HCT116 (cell line): ENCODE measurements around the gene SBF2. TPM values are rescaled to one million over a fixed set of nuclear protein-coding genes. Genes with fewer than 3 reads are reported as not detected.

ENCODE experiments used
- ATAC-seq: fragments of 200-7000 bp; cut with Tn5 transposase; 2 replicates; pipeline ENCODE4 v1.9.1; 2020; ENCODE audit warnings: mild to moderate bottlenecking, moderate library complexity
- BruUV-seq: library from RNA; stranded (reverse); fragments of 400-500 nt; replicated peaks from 2 replicates; lab custom pipeline; 2021; lab: Mats Ljungman, UMichigan
- CTCF ChIA-PET: fragments of 300-600 bp; sonication (Branson Sonifier 250); formaldehyde crosslinking; loops from one replicate; lab custom pipeline; 2021; ENCODE audit warnings: antibody characterized with exemption; lab: Charles Lee
- POLR2A ChIA-PET: fragments of 300-600, 350-600 bp; sonication (Branson Sonifier 250); formaldehyde crosslinking; loops from one replicate; lab custom pipeline; 2021; ENCODE audit warnings: antibody characterized with exemption; lab: Charles Lee
- RAD21 ChIA-PET, 2 experiments: fragments of 300-600 bp; sonication (Branson Sonifier 250); formaldehyde crosslinking; loops; one replicate each; lab custom pipeline; 2023; ENCODE audit warnings: low total read pairs in 2 of 2; ENCODE audit not compliant: uncharacterized antibody in 2 of 2, unreplicated experiment in 2 of 2, low non-redundant PET in 1 of 2; lab: Charles Lee
- DNase-seq: peaks from one replicate; pipeline ENCODE4 v3.0.0-alpha.2; 2010; ENCODE audit warnings: low read depth, low spot score
- H2AFZ ChIP-seq: fragments of 200-600 bp; shearing (Covaris generic), sonication (generic); 2 replicates; pipeline ENCODE4 v1.6.1; 2017; ENCODE audit warnings: low read depth, mixed run types, mixed read lengths, antibody characterized with exemption, low read length; ENCODE audit not compliant: poor library complexity, severe bottlenecking
- H3K27ac ChIP-seq: 2 replicates; pipeline ENCODE4 v1.5.1; 2012; ENCODE audit warnings: low read depth, low read length
- H3K27me3 ChIP-seq: fragments of 200-600 bp; sonication (generic); 2 replicates; pipeline ENCODE4 v1.6.1; 2016; ENCODE audit warnings: mixed run types, low read length, mixed read lengths; ENCODE audit not compliant: insufficient read depth
- H3K36me3 ChIP-seq, 2 experiments: fragments of 200-500 bp in 1 of 2; fragments of 200-600 bp in 1 of 2; sonication (Bioruptor generic) in 1 of 2; sonication (generic) in 1 of 2; 2 replicates each; pipeline versions ENCODE4 v1.5.1 to v1.6.1; 2014 to 2016; ENCODE audit warnings: low read length in 2 of 2, inconsistent platforms in 1 of 2, mixed read lengths in 1 of 2, mixed run types in 1 of 2; ENCODE audit not compliant: insufficient read depth in 2 of 2, control insufficient read depth in 1 of 2
- H3K4me1 ChIP-seq, 2 experiments: fragments of 200-600 bp in 1 of 2; sonication (generic) in 1 of 2; 2 replicates each; pipeline versions ENCODE4 v1.5.1 to v1.6.1; 2012 to 2017; ENCODE audit warnings: low read length in 2 of 2, inconsistent platforms in 1 of 2, mild to moderate bottlenecking in 1 of 2, mixed read lengths in 1 of 2, mixed run types in 1 of 2, moderate library complexity in 1 of 2; ENCODE audit not compliant: insufficient read depth in 2 of 2, control insufficient read depth in 1 of 2
- H3K4me2 ChIP-seq: fragments of 200-600 bp; sonication (generic); 2 replicates; pipeline ENCODE4 v1.6.1; 2017; ENCODE audit warnings: mixed run types, low read length, mixed read lengths
- H3K4me3 ChIP-seq, 2 experiments: fragments of 200-600 bp in 1 of 2; sonication (generic) in 1 of 2; replicated peaks in 1 of 2; 2 replicates each; pipeline ENCODE4 v1.5.1; 2011 to 2016; ENCODE audit warnings: low read length in 2 of 2, control low read depth in 1 of 2, low read depth in 1 of 2, mild to moderate bottlenecking in 1 of 2, mixed read lengths in 1 of 2, mixed run types in 1 of 2
- H3K79me2 ChIP-seq: fragments of 200-600 bp; sonication (generic); 2 replicates; pipeline ENCODE4 v1.6.1; 2017; ENCODE audit warnings: mild to moderate bottlenecking, mixed run types, low read length, moderate library complexity, mixed read lengths; ENCODE audit not compliant: insufficient read depth
- H3K9ac ChIP-seq: fragments of 200-600 bp; sonication (generic); 2 replicates; pipeline ENCODE4 v1.6.1; 2016; ENCODE audit warnings: low read length, mixed read lengths
- H3K9me2 ChIP-seq: fragments of 200-600 bp; sonication (generic), shearing (Covaris generic); 2 replicates; pipeline ENCODE4 v1.6.1; 2017; ENCODE audit warnings: mixed run types, mild to moderate bottlenecking, moderate library complexity; ENCODE audit not compliant: insufficient read depth
- H3K9me3 ChIP-seq, 2 experiments: fragments of 200-500 bp in 1 of 2; fragments of 200-600 bp in 1 of 2; sonication (Bioruptor generic) in 1 of 2; sonication (generic) in 1 of 2; 2 replicates each; pipeline ENCODE4 v1.6.1; 2014 to 2017; ENCODE audit warnings: low read length in 2 of 2, mixed read lengths in 2 of 2, inconsistent platforms in 1 of 2, low read depth in 1 of 2, mild to moderate bottlenecking in 1 of 2, mixed run types in 1 of 2, moderate library complexity in 1 of 2; ENCODE audit not compliant: control insufficient read depth in 1 of 2, insufficient read depth in 1 of 2
- H4K20me1 ChIP-seq: fragments of 200-600 bp; sonication (generic), shearing (Covaris generic); 2 replicates; pipeline ENCODE4 v1.6.1; 2017; ENCODE audit warnings: mixed run types, mild to moderate bottlenecking, moderate library complexity; ENCODE audit not compliant: insufficient read depth
- CBX3 ChIP-seq: IDR thresholded peaks from 2 replicates; pipeline ENCODE4 v1.6.1; 2012; ENCODE audit warnings: low read depth
- CEBPB ChIP-seq: IDR thresholded peaks from 2 replicates; pipeline ENCODE4 v1.6.1; 2012; ENCODE audit warnings: low read depth
- FOSL1 ChIP-seq: IDR thresholded peaks from 2 replicates; pipeline ENCODE4 v1.6.1; 2012; ENCODE audit warnings: low read depth
- POLR2A ChIP-seq: IDR thresholded peaks from 2 replicates; pipeline ENCODE4 v1.7.0; 2011; ENCODE audit warnings: borderline replicate concordance; ENCODE audit not compliant: insufficient read depth, insufficient read length; ENCODE audit errors: extremely low read depth
- POLR2AphosphoS5 ChIP-seq: IDR thresholded peaks from 2 replicates; pipeline ENCODE4 v1.6.1; 2011; ENCODE audit warnings: mild to moderate bottlenecking, low read depth, low read length, moderate library complexity
- RAD21 ChIP-seq: IDR thresholded peaks from 2 replicates; pipeline ENCODE4 v1.6.1; 2012; ENCODE audit warnings: low read depth, mild to moderate bottlenecking
- SIN3A ChIP-seq: IDR thresholded peaks from 2 replicates; pipeline ENCODE4 v1.6.1; 2012; ENCODE audit warnings: low read depth
- SP1 ChIP-seq: IDR thresholded peaks from 2 replicates; pipeline ENCODE4 v1.6.1; 2012; ENCODE audit warnings: low read depth
- YY1 ChIP-seq: IDR thresholded peaks from 2 replicates; pipeline ENCODE4 v1.6.1; 2011; ENCODE audit warnings: low read length, low read depth, moderate library complexity, mild to moderate bottlenecking; ENCODE audit not compliant: insufficient replicate concordance; ENCODE audit errors: extremely low read depth
- ZFX ChIP-seq: fragments of 450-650 bp; IDR thresholded peaks from 2 replicates; pipeline ENCODE4 v1.6.1; 2017
- intact Hi-C: fragments of 100-400 bp; cut with micrococcal nuclease; formaldehyde crosslinking; loops from 2 replicates; pipeline ENCODE4 v1.10.0; 2022
- total RNA-seq: library from RNA; stranded (reverse); gene quantifications from one replicate; pipeline ENCODE4 v1.2.1, GENCODE V29; 2021; ENCODE audit not compliant: unreplicated experiment
- TF ChIP-seq, protein P1 (sequence below): IDR thresholded peaks from 2 replicates; pipeline ENCODE4 v1.6.1; 2012
- TF ChIP-seq, protein P2 (sequence below): IDR thresholded peaks from 2 replicates; pipeline ENCODE4 v1.6.1; 2011; ENCODE audit warnings: mild to moderate bottlenecking, low read length, moderate library complexity; ENCODE audit not compliant: insufficient replicate concordance; ENCODE audit errors: extremely low read depth
- TF ChIP-seq, protein P3 (sequence below), 3 experiments: fragments of 200-600 bp in 1 of 3; sonication (generic) in 1 of 3; IDR thresholded peaks in 2 of 3; conservative IDR thresholded peaks in 1 of 3; 2 replicates each; pipeline ENCODE4 v1.5.1; 2012 to 2017; ENCODE audit warnings: low read depth in 2 of 3, low read length in 2 of 3, antibody characterized with exemption in 1 of 3, borderline replicate concordance in 1 of 3, control low read depth in 1 of 3, mild to moderate bottlenecking in 1 of 3, mixed read lengths in 1 of 3, mixed run types in 1 of 3, moderate library complexity in 1 of 3; ENCODE audit not compliant: insufficient read depth in 1 of 3

SBF2 gene
- total RNA-seq, 1 experiment from 2014 or later, result 35.0 TPM

DNA sequence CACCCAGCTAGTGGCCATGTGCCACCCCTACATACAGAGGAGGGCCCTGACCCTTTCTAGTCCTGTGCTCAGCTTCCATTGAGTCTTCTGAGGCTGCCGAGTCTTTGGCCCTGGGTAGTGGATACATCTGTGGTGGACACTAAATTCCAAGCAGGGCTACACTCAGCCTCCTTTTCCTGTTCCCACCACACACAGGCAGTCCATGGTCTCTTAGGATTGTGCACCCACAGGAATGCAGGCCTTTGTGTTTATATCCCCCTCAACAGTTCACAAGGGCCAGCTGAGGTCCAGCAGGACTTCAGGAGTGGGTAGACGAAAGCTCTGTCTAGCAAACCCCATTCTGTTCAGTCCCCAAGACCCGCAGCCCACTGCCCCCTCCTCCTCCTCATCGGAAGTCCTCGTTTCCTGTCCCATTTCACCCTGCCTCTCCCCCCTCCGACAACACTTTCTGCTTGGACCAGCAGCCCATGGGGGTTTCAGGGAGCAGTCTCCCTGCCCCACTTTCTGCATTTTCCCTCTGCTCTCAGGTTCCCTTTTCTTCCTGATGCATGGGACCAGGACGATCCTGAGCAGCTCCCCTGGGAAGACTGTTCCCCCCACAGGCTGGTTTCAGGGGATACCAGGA lies 538.3 kb downstream of the SBF2 start:
- no peak overlapping the region for H3K4me2 ChIP-seq
- intact Hi-C loops, result no loop called here
- no peaks in the 10 kb centered on the region for H3K9me3 ChIP-seq
- H3K27me3 ChIP-seq, result no peaks in the 10 kb centered on the region
- no peak overlapping the region for H2AFZ ChIP-seq
- no peak overlapping the region for H3K27ac ChIP-seq
- RAD21 ChIA-PET, result no interaction called here
- CTCF ChIA-PET, result no interaction called here
- BruUV-seq, result no TSS peak
- H3K9me2 ChIP-seq, result no peaks in the 10 kb centered on the region
- DNase-seq (no peak), ATAC-seq (no peak)
- H3K4me3 ChIP-seq, result no peak overlapping the region
- POLR2A ChIA-PET, result no interaction called here
- H3K4me1 ChIP-seq, result peaks cover 17 to 37% of the 10 kb centered on the region in 2 experiments
- TF ChIP-seq SIN3A (no peak), POLR2AphosphoS5 (no peak), SP1 (no peak), POLR2A (no peak), CEBPB (no peak), ZFX (no peak), YY1 (no peak), FOSL1 (no peak), CBX3 (no peak), RAD21 (no peak)
- TF ChIP-seq, protein P1, sequence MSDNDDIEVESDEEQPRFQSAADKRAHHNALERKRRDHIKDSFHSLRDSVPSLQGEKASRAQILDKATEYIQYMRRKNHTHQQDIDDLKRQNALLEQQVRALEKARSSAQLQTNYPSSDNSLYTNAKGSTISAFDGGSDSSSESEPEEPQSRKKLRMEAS, result no peak
- TF ChIP-seq, protein P2, sequence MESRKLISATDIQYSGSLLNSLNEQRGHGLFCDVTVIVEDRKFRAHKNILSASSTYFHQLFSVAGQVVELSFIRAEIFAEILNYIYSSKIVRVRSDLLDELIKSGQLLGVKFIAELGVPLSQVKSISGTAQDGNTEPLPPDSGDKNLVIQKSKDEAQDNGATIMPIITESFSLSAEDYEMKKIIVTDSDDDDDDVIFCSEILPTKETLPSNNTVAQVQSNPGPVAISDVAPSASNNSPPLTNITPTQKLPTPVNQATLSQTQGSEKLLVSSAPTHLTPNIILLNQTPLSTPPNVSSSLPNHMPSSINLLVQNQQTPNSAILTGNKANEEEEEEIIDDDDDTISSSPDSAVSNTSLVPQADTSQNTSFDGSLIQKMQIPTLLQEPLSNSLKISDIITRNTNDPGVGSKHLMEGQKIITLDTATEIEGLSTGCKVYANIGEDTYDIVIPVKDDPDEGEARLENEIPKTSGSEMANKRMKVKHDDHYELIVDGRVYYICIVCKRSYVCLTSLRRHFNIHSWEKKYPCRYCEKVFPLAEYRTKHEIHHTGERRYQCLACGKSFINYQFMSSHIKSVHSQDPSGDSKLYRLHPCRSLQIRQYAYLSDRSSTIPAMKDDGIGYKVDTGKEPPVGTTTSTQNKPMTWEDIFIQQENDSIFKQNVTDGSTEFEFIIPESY, result no peak
- TF ChIP-seq, protein P3, sequence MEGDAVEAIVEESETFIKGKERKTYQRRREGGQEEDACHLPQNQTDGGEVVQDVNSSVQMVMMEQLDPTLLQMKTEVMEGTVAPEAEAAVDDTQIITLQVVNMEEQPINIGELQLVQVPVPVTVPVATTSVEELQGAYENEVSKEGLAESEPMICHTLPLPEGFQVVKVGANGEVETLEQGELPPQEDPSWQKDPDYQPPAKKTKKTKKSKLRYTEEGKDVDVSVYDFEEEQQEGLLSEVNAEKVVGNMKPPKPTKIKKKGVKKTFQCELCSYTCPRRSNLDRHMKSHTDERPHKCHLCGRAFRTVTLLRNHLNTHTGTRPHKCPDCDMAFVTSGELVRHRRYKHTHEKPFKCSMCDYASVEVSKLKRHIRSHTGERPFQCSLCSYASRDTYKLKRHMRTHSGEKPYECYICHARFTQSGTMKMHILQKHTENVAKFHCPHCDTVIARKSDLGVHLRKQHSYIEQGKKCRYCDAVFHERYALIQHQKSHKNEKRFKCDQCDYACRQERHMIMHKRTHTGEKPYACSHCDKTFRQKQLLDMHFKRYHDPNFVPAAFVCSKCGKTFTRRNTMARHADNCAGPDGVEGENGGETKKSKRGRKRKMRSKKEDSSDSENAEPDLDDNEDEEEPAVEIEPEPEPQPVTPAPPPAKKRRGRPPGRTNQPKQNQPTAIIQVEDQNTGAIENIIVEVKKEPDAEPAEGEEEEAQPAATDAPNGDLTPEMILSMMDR (IDR thresholded peaks at IDR 0.05 in 2 of 3, conservative IDR thresholded peaks at IDR 0.05 in 1 of 3; ENCODE audit: borderline replicate concordance in 1 of 3, insufficient read depth in 1 of 3, low read depth in 2 of 3, low read length in 2 of 3), result no peak
- no peaks in the 10 kb centered on the region for H4K20me1 ChIP-seq
- no peaks in the 10 kb centered on the region for H3K36me3 ChIP-seq
- H3K79me2 ChIP-seq, result peaks cover 6% of the 10 kb centered on the region; the same call in 1 of the 2 replicates
- H3K9ac ChIP-seq, result no peak overlapping the region
